ENCODE results near the gene KIF1A. TPM values are rescaled to one million over a fixed set of nuclear protein-coding genes. Genes with fewer than 3 reads are reported as not detected.

KIF1A gene
- total RNA-seq, 1 donor from 2014 or later: under 0.01 TPM

GRCh38 chr2:240720686-240721595 is 99.1 kb downstream of the KIF1A start:
- DNase-seq (ENCODE audit: low read depth in 2 of 2): no peak

- DNase-seq (ENCODE audit: low read depth in 2 of 2): no peak
Measured at GRCh38 chr2:240719676-240720545, 100.1 kb downstream of the KIF1A start.

- no peak for DNase-seq (ENCODE audit: low read depth in 2 of 2)
Measured at GRCh38 chr2:240718896-240719490, 101.0 kb downstream of the KIF1A start.

GRCh38 chr2:240717681-240718581 is 102.1 kb downstream of the KIF1A start:
- no peak for DNase-seq (ENCODE audit: low read depth in 2 of 2)

GRCh38 chr2:240717181-240717641 is 102.8 kb downstream of the KIF1A start:
- DNase-seq (ENCODE audit: low read depth in 2 of 2): no peak

- DNase-seq (ENCODE audit: low read depth in 2 of 2): no peak
Measured at GRCh38 chr2:240716130-240716798, 103.8 kb downstream of the KIF1A start.

- DNase-seq (ENCODE audit: low read depth in 2 of 2): no peak
Measured at GRCh38 chr2:240714747-240715725, 105.0 kb downstream of the KIF1A start.

GRCh38 chr2:240713928-240714746 is 105.9 kb downstream of the KIF1A start:
- DNase-seq (ENCODE audit: low read depth in 2 of 2): no peak

GRCh38 chr2:240713071-240713927 is 106.7 kb downstream of the KIF1A start:
- no peak for DNase-seq (ENCODE audit: low read depth in 2 of 2)

GRCh38 chr2:240712121-240712520 is 107.9 kb downstream of the KIF1A start:
- no peak for DNase-seq (ENCODE audit: low read depth in 2 of 2)

- no peak for DNase-seq (ENCODE audit: low read depth in 2 of 2)
Measured at GRCh38 chr2:240711701-240712100, 108.3 kb downstream of the KIF1A start.

- DNase-seq (ENCODE audit: low read depth in 2 of 2): no peak
Measured at GRCh38 chr2:240711296-240711695, 108.7 kb downstream of the KIF1A start.

GRCh38 chr2:240708457-240708856 is 111.6 kb downstream of the KIF1A start:
- DNase-seq (ENCODE audit: low read depth in 2 of 2): no peak

GRCh38 chr2:240707821-240708220 is 112.2 kb downstream of the KIF1A start:
- no peak for DNase-seq (ENCODE audit: low read depth in 2 of 2)

GRCh38 chr2:240707043-240707756 is 112.8 kb downstream of the KIF1A start:
- no peak for DNase-seq (ENCODE audit: low read depth in 2 of 2)

- no peak for DNase-seq (ENCODE audit: low read depth in 2 of 2)
Measured at GRCh38 chr2:240705204-240705791, 114.7 kb downstream of the KIF1A start.

Measured in dermis microvascular lymphatic vessel endothelial cell (primary cell).